ENCODE results near the gene CDC42EP2.

Gene CDC42EP2

DNA sequence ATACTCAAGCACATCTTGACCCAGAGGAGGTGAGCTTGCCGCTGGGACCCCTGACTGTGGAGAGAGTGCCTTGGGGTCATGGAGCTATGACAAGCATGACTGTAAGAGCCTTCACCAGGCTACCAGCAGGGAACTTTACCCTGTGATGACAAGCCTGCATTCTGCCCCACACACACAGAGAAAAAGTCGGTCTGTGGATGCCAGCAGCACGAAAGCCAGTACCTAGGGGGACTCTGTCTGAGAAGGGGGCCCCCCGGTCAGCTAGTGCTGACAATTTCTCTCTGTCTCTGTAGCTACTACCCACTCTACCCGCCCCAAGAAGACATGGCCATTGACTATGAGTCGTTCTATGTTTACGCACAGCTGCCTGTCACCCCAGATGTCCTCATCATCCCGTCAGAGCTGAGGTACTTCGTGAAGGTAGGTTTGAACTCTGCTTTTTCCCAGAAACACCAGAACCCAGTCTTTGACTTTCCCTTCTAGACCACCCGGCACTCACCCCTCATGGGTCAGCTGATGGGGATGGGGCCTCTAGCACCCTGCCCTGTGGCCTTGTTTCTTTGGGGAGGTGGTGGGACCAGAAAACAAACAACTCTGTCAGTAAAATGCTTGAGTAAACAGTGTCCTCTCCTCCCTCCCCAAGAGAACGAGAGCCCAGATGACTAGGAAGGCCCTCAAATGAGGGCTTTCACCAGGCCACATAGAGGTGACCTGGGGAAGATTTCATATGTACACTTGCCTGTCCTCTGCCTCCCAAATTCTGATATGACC is 18.9 kb upstream of the CDC42EP2 start:
- no peak overlapping the region for H3K4me3 ChIP-seq (ENCODE audit: low read length)
- DNase-seq (ENCODE audit: low read depth, low spot score), result no peak

DNA sequence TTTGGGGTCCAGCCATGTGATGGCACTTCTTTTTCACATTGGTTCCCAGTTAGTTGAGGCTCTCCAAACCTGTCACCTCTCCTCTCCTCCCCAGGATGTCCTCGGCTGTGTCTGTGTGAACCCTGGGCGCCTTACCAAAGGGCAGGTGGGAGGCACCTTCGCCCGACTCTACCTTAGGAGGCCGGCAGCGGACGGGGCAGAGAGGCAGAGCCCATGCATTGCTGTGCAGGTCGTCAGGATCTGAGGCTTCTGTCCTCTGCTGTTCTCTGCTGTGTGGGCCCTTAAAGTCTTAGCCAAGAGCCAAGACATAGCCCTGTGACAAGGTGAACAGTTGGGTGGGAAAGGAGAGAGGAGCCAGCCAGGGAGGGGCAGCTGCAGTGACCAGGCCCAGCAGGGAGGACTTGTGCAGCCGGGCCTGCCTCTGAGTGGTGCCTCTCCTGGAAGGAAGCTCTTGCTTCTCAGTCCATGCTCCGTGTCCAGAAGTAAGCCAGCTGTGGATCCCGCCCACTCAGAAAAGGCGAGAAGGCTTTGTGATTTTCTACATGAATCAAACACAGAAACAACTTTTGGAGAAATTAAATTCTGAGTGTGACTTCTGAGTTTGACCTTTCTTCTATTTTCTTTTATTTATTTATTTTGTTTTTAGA is 17.5 kb upstream of the CDC42EP2 start:
- H3K4me3 ChIP-seq (ENCODE audit: low read length), result no peak overlapping the region
- DNase-seq (ENCODE audit: low read depth, low spot score), result no peak

DNA sequence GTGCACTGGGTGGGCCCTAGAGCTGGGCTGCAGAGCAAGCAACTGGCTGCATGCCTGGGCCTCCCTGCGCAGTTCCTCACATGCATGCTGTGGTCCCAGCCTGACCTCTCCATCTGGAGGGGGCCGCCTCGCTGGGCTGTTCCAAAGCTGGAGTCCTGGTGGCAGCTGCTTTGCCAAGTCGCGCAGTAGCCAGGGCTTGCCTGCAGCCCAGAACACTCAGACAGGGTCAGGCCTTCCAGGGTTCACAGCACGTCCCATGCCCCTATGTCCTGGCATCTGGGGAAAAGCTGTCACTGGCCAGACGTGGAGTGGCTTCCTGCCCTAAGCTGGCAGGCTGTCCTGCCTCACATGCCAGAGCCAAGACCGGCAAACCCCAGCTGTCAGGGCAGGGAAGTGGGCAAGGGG is 16.5 kb upstream of the CDC42EP2 start:
- DNase-seq (ENCODE audit: low read depth, low spot score), result no peak
- no peak overlapping the region for H3K4me3 ChIP-seq (ENCODE audit: low read length)

DNA sequence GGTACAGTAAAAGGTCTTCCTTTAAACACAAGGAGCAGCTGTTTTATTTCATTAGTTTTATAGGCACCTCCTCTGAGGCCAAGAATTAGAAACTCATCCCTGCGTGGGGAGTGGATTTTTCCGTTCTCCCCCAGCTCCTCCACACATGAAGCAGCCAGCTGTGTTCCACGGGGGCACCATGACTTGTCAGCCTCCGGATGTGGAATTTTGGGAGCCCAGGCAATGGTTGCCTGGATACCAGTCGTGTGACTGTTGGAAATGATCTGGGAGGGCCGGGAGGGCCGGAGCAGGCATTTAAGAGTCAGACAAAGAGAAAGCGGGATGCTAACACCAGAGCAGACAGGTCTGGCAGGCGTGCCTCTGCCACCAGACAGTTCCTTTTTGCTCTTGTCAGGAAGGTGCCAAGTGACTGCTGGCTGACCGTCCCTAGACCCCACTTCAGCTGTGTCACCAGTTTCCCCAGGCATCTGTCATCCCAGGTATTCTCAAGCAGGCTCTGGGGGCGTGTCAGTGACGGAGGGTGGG is 15.9 kb upstream of the CDC42EP2 start:
- no peak overlapping the region for H3K4me3 ChIP-seq (ENCODE audit: low read length)
- DNase-seq (ENCODE audit: low read depth, low spot score), result no peak

DNA sequence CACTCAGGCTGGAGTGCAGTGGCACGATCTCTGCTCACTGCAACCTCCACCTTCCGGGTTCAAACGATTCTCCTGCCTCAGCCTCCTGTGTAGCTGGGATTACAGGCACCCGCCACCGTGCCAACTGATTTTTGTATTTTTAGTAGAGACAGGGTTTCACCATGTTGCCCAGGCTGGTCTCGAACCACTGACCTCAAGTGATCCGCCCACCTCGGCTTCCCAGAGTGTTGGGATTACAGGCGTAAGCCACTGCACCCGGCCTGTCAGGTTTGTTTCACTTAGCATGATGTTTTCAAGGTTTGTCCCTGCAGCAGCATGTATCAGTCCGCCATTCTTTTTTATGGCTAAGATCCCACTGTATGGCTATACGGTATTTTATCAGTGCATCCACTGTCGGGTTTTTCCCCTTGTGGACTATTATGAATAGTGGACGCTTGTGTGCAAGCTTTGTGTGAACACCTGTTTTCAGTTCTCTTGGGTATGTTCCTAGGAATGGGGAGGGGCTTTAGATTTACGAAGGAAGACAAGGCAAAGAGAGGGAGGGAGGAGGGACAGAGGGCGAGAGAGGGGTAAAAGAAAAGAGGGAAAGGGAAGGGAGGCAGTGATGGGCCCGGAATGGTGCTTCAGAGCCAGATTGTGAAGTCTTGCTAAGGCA is 13.9 kb upstream of the CDC42EP2 start:
- no peak for DNase-seq (ENCODE audit: low read depth, low spot score)
- H3K4me3 ChIP-seq (ENCODE audit: low read length), result no peak overlapping the region

DNA sequence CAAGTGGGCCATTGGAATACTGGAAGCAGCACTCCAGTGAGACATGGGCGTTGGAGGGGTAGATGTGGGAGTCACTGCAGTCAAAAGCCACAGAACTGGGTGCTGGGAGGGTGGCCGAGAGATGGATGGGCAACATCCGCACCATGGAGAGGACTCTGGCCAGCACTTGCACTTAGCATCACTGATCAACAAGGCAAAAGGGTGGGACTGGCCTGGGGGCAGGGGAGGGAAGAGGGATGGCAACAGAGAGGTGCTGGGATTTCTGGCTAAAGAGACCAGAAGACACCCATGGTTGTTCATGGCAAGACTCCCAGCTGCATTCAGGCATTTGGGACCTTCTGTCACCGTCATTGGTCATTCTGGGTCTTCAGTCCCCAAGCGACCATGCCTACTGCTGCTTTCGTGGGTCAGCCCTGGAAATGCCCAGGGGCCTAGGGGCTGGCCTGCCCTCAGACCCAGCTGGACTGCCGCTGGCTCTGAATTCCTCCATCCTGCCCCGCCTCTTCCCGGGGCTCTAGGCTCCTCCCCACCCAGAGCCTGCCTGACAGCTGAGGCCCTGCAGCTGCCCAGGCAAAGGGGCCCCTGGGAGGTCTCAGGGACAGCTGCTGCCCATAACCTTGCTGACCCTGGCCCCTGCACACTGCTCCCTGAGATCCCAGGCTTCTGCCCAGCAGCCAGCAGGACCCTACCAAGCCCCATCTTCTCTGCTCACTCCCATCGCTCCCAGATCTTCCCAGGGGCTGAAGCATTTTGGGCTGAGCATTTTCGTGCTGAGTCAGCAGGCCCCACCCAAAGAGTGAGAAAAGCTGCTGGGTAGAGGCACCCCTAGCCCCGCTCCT is 13.0 kb upstream of the CDC42EP2 start:
- DNase-seq (ENCODE audit: low read depth, low spot score), result no peak

DNA sequence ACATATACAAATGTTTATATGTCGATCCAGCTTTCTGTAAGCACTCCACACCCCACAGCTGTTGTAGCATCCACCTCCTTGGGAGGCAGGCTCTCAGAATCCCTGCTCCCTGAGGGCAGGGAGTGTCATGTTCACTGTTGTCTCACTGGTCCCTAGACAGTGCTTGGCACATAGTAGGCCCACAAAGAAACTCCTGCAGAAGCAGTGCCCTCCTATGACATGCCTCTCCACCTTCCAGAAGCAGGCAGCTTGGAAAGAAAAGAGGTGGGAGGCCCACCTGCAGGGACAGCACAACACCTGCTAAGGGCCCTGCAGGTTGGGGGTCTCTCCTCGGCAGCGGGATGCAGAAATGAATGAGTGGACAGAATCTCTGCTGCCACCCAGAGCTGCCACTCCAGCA is 11.1 kb upstream of the CDC42EP2 start:
- H3K4me3 ChIP-seq (ENCODE audit: low read length), result no peak overlapping the region
- no peak for DNase-seq (ENCODE audit: low read depth, low spot score)

More for the DNA sequence above, 13.0 kb upstream of the CDC42EP2 start:
- no peak overlapping the region for H3K4me3 ChIP-seq (ENCODE audit: low read length)

DNA sequence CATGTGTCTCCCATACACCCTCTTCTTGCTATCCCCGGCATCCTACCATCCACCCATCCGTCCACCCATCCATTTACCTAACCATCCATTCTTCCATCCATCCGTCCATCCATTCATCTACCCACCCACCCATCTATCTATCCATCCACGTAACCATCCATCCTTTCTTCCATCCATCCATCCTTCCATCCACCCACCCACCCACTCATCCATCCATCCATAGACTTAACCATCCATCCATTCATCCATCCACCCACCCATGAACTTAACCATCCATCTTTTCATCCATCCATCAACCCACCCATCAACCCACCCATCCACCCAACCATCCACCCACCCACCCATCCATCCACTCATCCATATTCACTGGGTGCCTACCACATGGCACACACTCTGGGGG is 10.6 kb upstream of the CDC42EP2 start:
- H3K4me3 ChIP-seq (ENCODE audit: low read length), result no peak overlapping the region
- DNase-seq (ENCODE audit: low read depth, low spot score), result no peak

DNA sequence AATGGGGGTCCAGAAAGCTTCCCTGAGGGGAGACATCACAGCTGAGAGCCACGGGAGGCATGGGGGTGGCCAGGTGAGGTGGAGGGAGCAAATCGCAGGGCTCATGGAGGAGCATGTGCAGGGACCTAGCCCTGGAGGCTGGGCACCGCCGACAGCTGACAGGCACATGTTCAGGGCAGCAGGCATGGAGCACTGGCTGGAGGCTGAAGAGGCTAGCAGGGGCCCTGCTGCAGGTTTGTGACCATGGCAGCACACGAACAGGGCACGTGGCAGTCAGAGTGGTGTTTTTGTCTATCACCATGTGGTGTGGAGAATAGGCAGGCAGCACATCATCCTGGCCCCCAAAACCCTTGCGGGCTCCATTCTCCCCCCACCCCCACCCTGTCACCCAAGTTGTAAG is 10.1 kb upstream of the CDC42EP2 start:
- no peak for DNase-seq (ENCODE audit: low read depth, low spot score)

DNA sequence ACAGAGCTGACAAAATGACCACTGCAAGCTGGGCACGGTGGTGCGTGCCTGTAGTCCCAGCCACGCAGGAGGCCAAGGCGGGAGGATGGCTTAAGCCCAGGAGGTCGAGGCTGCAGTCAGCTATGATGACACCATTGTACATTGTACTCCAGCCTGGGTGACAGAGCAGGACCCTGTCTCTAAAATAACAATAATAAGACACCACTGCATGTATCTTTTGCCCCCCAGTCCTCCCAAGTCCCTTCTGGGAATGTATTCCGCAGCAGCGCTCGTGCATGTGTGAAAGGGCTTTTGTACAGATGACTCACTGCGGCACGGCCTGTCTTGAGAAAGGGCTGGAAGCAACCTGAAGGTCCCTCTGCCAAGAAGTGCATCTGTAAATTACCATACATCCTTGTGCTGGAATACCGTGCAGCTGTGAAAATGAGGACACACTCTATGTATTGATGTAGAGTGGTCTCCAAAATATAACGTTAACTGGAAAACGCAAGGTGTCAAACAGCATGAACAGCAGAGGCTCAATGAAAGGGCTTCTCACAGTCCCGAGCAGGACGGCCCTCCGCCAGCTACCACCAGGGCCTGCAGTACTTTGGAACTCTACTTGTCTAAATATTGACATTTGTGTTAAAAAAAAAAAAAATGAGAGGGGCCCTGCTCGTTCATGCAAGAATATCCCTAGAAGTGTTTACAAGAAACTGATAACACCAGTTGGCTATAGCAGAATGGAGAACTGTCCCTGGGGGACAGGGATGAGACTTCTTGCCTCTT is 9.0 kb upstream of the CDC42EP2 start:
- DNase-seq (ENCODE audit: low read depth, low spot score), result no peak

More for the DNA sequence above, 10.1 kb upstream of the CDC42EP2 start:
- no peak overlapping the region for H3K4me3 ChIP-seq (ENCODE audit: low read length)

DNA sequence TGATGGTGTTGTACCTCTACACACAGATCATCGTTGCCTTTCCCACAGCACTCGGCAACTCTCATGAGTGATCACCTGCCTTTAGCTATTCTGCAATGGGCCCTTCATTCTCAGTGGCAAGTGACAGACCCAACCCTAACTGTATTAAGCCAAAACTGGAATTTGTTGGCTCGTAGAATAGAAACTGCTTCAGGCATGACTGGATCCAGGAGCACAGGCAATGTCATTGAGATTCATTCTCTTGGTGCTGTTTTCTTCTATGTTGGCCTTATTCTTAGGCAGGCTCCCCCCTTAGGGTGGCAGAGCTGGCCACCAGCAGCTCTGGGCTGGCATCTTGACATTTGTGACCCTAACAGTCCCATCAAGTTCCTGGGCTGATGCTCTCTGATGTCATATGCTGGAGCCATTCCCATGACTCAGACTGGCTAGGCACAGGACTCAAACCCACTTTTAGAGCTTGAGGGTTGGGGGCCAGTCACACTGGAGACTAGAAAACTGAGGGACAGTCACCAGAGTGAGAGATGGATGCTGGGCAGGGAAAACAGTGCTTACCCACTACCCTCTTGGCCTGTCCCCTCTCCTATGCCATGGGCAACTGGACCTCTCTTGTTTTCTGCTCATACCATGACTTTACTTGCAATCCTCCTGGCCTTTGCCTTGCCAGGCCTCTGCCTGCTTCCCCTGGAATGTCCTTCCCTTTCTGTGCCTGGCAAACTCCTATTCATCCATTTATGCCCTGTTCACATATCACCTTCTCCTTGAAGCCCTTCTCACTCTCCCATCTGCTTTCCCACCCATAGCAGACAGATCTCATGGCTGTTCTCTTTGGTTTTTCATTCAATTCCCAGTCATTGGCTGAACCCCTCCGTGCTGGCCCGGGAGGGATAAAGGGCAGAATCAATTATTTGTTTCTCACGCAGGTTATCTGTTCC is 7.1 kb upstream of the CDC42EP2 start:
- no peak for DNase-seq (ENCODE audit: low read depth, low spot score)

More for the DNA sequence above, 9.0 kb upstream of the CDC42EP2 start:
- no peak overlapping the region for H3K4me3 ChIP-seq (ENCODE audit: low read length)

DNA sequence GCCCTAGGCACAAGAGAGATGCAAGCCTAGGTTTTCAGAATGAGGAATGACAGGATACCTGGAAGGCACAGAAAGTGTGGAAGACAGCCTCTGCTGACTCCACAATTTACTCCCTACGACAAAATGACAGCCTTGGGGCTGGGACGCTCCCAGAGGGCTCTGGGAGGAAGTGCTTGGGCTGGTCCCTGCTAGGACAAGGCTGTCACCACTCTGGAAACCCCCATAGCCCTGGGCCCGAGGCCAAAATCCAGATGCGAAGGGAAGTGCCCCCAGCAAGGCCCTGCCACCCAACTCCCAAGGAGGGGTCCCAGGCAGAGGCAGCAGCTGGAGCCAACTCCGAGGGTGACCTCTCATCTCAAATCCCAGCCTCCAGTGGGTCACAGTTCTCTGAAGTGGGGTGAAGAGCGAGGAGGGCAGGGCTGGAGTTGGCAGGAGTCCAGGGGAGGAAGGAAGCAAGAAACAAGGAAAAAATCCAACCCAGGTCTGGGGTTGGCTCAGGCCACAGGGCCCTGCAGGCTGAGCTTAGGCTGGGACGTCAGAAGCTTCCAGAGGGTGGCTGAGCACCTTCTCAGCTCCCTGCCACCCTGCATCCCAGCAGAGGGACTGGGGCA is 6.3 kb upstream of the CDC42EP2 start:
- DNase-seq (ENCODE audit: low read depth, low spot score), result no peak
- H3K4me3 ChIP-seq (ENCODE audit: low read length), result no peak overlapping the region

More for the DNA sequence above, 7.1 kb upstream of the CDC42EP2 start:
- no peak overlapping the region for H3K4me3 ChIP-seq (ENCODE audit: low read length)

DNA sequence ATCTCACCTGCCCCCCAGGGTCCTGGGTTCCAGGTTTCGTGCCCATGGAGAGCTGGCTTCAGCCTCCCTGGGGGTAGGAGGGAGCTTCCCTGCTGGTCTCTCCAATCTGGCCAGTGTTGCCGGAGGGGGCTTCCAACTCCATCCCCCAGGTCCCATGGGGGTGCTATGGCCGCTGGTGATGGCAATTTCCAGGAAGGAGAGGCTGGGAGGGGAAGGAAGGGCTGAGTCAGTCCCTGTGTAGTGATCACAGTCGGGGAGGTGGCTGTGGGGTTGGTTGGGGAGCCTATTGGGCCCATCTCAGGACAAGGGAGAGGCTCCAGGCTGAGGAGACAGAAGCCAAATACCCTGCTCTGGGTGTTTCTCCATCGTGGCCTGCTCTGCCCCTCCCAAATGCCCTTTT is 5.7 kb upstream of the CDC42EP2 start:
- no peak for DNase-seq (ENCODE audit: low read depth, low spot score)
- H3K4me3 ChIP-seq (ENCODE audit: low read length), result no peak overlapping the region

DNA sequence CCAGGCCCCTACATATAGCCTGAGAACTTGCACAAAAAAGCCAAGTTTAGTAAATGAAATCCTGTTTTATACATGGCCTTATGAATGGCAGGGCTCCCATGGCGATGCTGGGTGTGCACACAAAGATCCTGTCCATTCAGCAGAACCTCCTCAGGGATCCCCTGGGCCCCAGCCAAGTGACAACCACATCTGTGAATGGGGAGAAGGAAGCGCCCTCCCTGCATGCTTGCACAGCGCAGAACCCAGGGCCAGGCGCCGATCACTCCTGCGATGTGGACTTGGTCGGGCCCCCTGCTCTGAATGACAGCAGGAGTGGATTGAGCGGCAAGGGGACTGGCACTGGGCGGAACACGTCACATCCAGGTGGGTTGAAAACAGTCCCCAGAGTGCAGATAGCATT is 4.5 kb upstream of the CDC42EP2 start:
- no peak for DNase-seq (ENCODE audit: low read depth, low spot score)
- no peak overlapping the region for H3K4me3 ChIP-seq (ENCODE audit: low read length)

DNA sequence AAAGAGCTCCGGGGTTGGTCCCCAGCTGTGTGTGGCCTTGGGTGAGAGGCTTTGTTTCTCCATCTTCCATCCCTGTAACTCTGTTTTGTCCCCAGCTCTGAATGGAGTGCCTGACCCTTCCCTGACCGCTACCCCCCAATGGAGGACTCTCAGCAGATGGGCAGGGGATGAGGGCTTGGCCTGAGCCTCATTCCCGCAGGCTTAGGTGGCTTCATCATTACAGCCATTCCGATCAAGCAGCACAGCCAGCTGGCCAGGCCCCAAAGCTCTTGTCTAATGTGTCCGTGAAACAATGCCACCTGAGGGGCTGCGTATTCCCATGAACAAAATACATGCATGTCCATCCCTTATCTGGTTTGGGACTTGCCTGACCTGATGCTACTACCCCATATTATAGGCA is 3.9 kb upstream of the CDC42EP2 start:
- DNase-seq (ENCODE audit: low read depth, low spot score), result no peak
- no peak overlapping the region for H3K4me3 ChIP-seq (ENCODE audit: low read length)

DNA sequence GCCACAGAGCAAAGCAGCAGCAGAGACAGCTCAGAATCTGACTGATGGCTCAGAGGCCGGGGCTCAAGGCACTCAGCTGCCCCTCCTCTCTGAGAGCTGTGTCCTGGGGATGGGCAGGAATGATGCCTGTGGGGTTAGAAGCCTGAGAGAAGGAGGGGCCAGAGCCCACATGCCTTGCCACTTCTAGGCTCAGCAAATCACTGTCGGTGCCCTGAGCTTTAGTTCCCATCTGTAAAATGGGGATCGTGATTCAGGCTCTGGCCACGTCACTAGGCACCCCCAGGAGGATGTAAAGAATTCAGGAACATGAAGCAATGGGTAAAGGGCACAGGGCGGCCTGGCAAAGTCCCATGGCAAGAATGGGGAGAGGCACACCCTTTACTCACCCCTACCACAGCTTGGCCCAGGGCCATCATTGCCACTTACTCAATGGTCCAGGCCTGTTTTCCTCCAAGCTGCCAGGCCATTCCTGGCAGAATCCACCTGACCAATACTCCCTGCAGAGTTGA is 3.4 kb upstream of the CDC42EP2 start:
- no peak for DNase-seq (ENCODE audit: low read depth, low spot score)
- no peak overlapping the region for H3K4me3 ChIP-seq (ENCODE audit: low read length)
